Left renal cortex interstitium (tissue), 4 donors: Measurements from ENCODE around the gene HGFAC. TPM values are rescaled to one million over a fixed set of nuclear protein-coding genes. Genes with fewer than 3 reads are reported as not detected.

Experiments used
- DNase-seq, 4 donors: peaks; one replicate each; pipeline ENCODE4 v3.0.0-alpha.2; 2013; ENCODE audit warnings: low read depth in 4 of 4, low spot score in 2 of 4, missing footprints in 1 of 4
- polyA plus RNA-seq, 4 donors: library from polyadenylated mRNA; unstranded; fragments of 120-200 nt; gene quantifications; one replicate each; pipeline ENCODE4 v1.2.1, GENCODE V29; 2013; ENCODE audit not compliant: insufficient read length in 4 of 4

Gene HGFAC
- 1 to 10 TPM in 3 of 4 donors, under 1 TPM in 1; 0.78 to 4.1 (median 1.7) TPM for polyA plus RNA-seq

- DNase-seq: no peak
These were observed at the start of gene HGFAC for GRCh38 chr4:3441501-3442459. Gene HGFAC, plus strand, starts transcription at chr4:3441968. Its CDS starts 34 bp downstream, at chr4:3442002.

GRCh38 chr4:3392321-3392720 is 49.4 kb upstream of the HGFAC start:
- no peak for DNase-seq

- no peak for DNase-seq
These were observed 48.6 kb upstream of the HGFAC start for GRCh38 chr4:3393171-3393570.

DNA sequence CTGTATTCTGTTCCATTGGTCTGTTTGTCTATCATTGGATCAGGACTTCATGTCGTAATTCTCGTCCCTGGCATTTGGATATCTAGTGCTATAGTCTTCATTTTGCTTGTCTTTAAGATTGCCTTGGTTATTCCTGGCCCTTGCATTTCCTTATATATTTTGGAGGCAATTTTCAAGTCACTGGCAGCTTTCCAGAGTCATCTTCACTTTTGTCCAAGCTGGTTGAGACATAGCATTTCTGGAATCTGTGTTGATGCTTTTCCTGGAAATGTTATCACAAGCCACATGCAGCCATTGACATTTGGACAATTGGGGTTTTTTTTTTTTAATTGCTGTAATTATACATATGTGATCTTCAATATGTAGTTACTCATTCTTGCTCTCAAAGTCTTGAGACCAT is 45.2 kb upstream of the HGFAC start:
- DNase-seq: no peak

DNA sequence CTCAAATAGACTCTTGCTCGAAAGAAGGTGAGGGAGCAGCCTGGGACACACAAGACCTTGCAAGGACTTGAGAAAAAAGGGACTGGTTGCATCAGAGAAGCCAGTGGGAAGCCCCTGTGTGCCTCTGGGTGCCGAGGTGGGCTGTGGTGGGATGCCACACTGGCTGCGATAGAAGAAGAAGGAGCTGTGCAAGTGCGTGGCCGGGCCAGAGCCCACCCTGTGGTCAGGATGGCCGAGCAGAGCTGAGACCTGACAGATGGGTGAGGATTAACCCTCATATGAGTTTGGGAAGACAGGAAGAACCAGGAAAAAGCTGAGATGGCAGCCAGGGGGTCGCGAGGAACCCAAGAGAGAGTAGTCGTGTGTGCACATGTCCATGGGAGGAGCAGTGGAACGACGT is 44.6 kb upstream of the HGFAC start:
- DNase-seq: no peak

- DNase-seq: no peak
These were observed 42.2 kb upstream of the HGFAC start for GRCh38 chr4:3399277-3400194.

GRCh38 chr4:3401436-3402171 is 40.2 kb upstream of the HGFAC start:
- no peak for DNase-seq

DNA sequence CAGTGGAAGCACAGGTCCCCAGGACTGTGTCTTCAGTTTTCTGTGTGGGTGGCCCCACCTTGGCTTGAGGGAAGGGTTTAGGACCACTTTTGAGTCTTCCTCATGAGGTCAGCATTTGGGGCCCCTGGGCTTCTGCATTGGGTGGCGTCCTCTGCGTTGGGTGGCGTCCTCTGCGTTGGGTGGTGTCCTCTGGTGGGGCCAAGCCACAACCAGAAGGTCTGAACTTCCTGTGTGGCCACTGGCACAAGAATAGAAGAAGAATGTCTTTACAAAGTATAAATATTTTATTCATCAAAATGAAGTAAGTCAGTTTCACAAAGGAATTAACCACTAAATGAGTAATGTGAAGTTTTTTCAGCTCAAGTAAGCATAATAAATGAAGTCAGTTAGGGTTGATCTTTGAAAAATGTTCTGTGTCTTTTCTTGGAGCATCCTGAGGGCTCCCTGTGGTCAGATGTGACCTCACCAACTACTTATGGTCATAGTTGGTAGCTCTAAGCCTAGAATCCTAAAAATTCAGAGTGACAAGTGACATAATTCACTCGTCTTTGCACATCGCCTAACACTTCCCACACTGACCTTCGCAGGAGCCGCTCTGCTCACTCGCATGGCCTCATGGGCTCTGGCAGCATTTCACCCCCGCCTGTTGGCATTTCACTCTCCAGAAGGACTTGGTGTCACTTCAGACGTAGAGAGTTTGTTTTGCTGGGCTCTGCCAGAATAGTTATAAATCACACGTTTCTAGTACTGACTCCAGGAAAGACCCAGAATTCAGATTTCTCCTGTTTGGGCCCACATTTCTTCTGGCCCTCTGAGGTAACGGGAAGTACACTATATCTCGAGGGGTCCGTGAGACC is 39.0 kb upstream of the HGFAC start:
- no peak for DNase-seq

- DNase-seq: no peak
These were observed 38.3 kb upstream of the HGFAC start for GRCh38 chr4:3403348-3403906.

DNA sequence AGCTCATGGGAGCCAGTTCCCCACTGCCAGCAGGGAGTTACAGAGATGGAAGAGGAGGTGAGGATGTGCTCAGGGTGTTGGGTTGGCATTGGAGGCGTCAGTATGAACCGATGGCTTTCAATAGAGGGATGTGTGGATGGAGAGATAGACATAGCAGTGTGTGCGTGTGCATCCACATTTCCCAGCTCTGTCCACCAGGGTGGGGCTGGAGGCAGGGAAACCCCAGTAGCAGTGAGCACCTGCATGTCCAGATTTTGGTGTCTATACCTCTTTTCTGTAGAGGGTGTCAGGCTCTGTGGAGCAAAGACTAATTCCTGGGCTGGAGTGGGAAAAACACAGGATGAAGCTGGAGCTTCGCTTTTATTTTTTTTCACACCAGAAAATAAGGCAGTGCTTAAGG is 37.2 kb upstream of the HGFAC start:
- no peak for DNase-seq

DNA sequence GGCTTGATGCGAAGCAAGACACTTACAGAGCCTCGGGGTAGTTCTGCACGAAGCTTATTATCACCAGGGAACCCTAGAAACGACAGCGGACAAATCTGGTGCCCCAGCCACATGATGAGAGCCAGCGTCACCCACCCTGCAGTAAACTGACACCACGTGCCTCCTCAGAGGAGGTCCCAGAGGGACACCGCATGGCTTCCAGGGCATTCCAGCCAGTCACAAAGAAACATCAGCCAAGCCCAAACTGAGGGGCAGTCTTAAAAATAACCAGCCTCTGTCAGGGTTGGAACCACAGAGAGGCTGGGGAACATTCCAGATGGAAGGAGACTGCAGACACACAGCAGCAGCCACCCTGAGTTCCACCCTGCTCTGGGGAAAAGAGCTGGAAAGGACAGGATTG is 36.6 kb upstream of the HGFAC start:
- no peak for DNase-seq

- no peak for DNase-seq
These were observed 35.7 kb upstream of the HGFAC start for GRCh38 chr4:3406021-3406420.

- DNase-seq: no peak
These were observed 35.3 kb upstream of the HGFAC start for GRCh38 chr4:3406431-3406830.

- no peak for DNase-seq
These were observed 34.5 kb upstream of the HGFAC start for GRCh38 chr4:3407171-3407771.

DNA sequence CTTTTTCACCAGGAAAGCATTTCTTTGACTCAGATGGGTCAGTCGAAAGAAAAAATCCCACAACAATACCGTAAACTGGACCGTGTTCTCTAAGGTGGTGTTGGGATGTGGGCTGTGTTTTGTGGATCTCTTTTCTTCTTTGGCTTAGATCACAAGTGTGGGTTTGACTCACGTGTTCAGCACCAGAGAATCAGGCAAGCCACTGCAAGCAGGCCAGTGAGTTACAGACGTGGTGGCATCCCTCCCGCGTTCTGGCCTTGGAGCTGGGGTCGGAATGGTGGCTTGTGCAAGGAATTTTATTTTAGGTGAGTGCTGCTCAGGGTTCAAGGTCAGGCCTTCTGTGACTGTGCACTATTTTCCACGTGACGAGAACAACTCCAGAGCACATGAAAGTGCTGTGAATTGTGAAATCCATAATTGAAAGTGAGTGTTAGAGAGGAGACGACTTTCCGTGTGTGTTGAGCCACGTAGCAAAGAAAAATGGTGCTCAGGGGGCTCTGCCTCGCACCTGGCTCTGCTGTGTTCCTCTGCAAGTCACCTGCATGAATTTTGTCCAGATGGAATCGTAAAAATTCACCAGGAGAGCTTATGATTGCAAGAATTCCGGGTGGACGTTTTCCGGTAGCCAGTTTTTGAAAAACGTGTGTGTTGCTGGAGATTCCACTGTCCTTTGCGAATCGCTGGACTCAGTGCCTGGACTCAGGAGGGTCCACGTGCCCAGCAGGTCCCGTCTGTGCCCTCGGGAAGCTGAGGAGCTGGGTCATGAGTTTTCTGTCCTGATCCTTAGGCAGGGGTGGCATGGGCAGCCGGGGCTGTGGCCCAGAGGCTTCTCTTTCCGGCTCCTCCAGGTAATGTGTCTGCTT is 33.6 kb upstream of the HGFAC start:
- DNase-seq: no peak

- DNase-seq: no peak
These were observed 32.9 kb upstream of the HGFAC start for GRCh38 chr4:3408793-3409330.

- DNase-seq: no peak
These were observed 32.1 kb upstream of the HGFAC start for GRCh38 chr4:3409571-3410091.
